ENCODE data around the gene C7orf25. TPM values are rescaled to one million over a fixed set of nuclear protein-coding genes. Genes with fewer than 3 reads are reported as not detected.

C7orf25 gene
- total RNA-seq, 3 donors from 2014 or later (not counting 1 experiment from before 2014, with no cell fraction given): 3.9 to 5.2 (median 5.1) TPM

DNA sequence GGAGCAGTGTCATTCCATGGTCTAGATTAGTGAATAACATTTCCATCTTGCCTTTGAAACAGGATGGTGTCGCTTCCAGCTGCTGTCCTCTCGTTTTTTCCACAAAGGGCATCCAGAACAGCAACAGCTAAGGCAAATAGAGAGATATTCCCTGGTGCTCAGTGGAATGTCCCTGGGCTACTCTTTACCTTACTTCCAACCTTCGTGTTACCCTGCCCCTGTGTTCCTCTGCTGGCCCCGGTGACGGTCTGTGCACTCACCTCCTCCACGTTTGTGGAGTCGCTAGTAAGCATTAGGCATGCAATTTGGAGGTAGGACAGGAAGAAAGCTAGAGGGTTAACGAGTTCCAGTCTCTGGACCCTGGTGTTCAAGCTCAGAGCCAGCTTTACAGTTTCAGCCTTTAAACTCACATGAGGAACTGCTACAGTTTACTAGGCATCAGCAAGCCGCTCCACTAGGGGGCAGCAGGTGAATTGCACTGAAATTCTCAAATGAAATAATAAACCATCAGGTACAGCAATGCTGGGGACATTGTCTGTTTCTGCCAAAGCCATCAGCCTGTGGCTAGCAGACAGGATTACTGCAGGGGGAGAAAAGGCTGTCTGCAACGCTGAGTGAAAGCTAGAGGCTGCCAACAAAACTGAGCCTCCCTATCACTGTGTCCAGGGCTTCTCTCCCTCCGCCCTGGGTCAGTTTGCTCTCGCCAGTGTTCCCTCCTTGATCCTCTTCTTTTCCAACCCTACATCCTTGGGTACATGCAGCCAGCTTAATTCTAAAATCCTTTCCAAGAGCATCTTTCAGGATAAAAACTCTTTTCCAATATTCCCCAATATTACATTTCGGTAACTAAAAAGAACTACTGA is 29.3 kb upstream of the C7orf25 start:
- Mint-ChIP-seq H3K27me3 (ENCODE audit: low read depth in 2 of 2) (no peaks in the 10 kb centered on the region), H3K36me3 (peaks cover 6% of the 10 kb centered on the region), H3K27ac (no peak overlapping the region), H3K9me3 (no peaks in the 10 kb centered on the region), H3K4me3 (no peak overlapping the region), H3K4me1 (no peaks in the 10 kb centered on the region)
- TF ChIP-seq, protein P1, sequence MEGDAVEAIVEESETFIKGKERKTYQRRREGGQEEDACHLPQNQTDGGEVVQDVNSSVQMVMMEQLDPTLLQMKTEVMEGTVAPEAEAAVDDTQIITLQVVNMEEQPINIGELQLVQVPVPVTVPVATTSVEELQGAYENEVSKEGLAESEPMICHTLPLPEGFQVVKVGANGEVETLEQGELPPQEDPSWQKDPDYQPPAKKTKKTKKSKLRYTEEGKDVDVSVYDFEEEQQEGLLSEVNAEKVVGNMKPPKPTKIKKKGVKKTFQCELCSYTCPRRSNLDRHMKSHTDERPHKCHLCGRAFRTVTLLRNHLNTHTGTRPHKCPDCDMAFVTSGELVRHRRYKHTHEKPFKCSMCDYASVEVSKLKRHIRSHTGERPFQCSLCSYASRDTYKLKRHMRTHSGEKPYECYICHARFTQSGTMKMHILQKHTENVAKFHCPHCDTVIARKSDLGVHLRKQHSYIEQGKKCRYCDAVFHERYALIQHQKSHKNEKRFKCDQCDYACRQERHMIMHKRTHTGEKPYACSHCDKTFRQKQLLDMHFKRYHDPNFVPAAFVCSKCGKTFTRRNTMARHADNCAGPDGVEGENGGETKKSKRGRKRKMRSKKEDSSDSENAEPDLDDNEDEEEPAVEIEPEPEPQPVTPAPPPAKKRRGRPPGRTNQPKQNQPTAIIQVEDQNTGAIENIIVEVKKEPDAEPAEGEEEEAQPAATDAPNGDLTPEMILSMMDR (IDR thresholded peaks at IDR 0.05): peak; percentile 85
- no peaks in the 10 kb centered on the region for H3K27me3 ChIP-seq (ENCODE audit: control insufficient read depth, insufficient read depth, low read length)
- peak; percentile 42 to 80 for DNase-seq
- no peaks in the 10 kb centered on the region for H3K9me3 ChIP-seq (ENCODE audit: control insufficient read depth, insufficient read depth, low read length)
- intact Hi-C loops (cut with micrococcal nuclease): loop anchor here (1.0 to 2.0 kb wide), 2 partner anchors 780 to 898 kb away; no protein-coding TSS in a partner anchor
- H3K27ac ChIP-seq (ENCODE audit: low read length): no peak overlapping the region
- 68% methylated on average over 13 of the region's 13 CpGs for WGBS (ENCODE audit: insufficient coverage)
- peaks cover 20% of the 10 kb centered on the region for H3K36me3 ChIP-seq (ENCODE audit: control insufficient read depth, insufficient read depth, low read length)
- no peak overlapping the region for H3K4me3 ChIP-seq (ENCODE audit: low read length)
- peak; percentile 58 to 77 (median 74) for ATAC-seq
- H3K4me1 ChIP-seq (ENCODE audit: control insufficient read depth, insufficient read depth, low read length): no peaks in the 10 kb centered on the region

DNA sequence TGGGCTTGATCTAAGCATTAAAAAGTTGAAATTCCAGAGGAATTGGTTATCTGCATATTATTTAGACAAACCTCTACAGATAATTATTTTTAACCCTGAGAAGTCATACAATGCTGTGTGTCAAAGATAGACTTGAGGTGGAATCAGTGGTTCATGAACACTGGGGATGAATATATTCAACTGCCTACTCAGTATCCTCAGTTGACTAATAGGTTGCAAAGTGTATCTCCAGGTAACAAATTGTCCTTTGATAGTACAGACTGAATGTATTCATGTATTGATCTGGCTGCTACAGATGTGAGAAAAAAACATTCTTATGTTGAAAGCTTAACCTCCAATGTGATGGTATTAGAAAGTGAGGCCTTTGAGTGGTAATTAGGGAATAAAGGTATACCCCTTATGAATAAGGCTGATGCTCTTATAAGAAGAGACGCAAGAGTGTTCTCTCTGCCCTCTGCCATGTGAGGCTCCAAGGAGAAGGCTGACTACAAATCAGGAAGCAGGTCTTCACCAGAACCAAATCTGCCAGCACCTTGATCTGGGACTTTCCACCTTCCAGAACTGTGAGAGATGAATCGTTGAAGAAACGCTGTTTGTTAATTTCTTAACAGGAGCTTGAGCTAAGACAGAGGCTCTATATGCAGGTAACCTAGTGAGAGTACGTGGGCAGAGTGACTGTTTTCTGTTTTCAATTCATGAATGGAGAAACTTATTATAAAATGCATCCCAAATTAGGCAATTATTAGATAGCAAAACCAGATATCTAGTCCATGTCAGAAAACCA is 27.8 kb upstream of the C7orf25 start:
- Mint-ChIP-seq H3K36me3 (peaks cover 6% of the 10 kb centered on the region), H3K4me1 (no peaks in the 10 kb centered on the region), H3K4me3 (no peak overlapping the region), H3K27me3 (ENCODE audit: low read depth in 2 of 2) (no peaks in the 10 kb centered on the region), H3K9me3 (no peaks in the 10 kb centered on the region), H3K27ac (no peak overlapping the region)
- TF ChIP-seq, protein P1 (IDR thresholded peaks at IDR 0.05): no peak
- H3K4me3 ChIP-seq (ENCODE audit: low read length): no peak overlapping the region
- H3K9me3 ChIP-seq (ENCODE audit: control insufficient read depth, insufficient read depth, low read length): no peaks in the 10 kb centered on the region
- intact Hi-C loops (cut with micrococcal nuclease): loop anchor here (2.0 kb wide), 1 partner anchor 899 kb away; no protein-coding TSS in a partner anchor
- H3K27ac ChIP-seq (ENCODE audit: low read length): no peak overlapping the region
- DNase-seq: peak in 1 of 2 donors; percentile 17
- ATAC-seq: no peak
- no peaks in the 10 kb centered on the region for H3K27me3 ChIP-seq (ENCODE audit: control insufficient read depth, insufficient read depth, low read length)
- H3K4me1 ChIP-seq (ENCODE audit: control insufficient read depth, insufficient read depth, low read length): no peaks in the 10 kb centered on the region
- 84% methylated on average over 3 of the region's 4 CpGs for WGBS (ENCODE audit: insufficient coverage)
- peaks cover 33% of the 10 kb centered on the region for H3K36me3 ChIP-seq (ENCODE audit: control insufficient read depth, insufficient read depth, low read length)

GRCh38 chr7:42935861-42936260 is 24.0 kb upstream of the C7orf25 start:
- intact Hi-C loops (cut with micrococcal nuclease): no loop called here
- DNase-seq (no peak), ATAC-seq (no peak)
- H3K9me3 ChIP-seq (ENCODE audit: control insufficient read depth, insufficient read depth, low read length): no peaks in the 10 kb centered on the region
- no peaks in the 10 kb centered on the region for H3K9me3 Mint-ChIP-seq
- peaks cover 19 to 28% of the 10 kb centered on the region in 2 donors for H3K4me1 Mint-ChIP-seq
- WGBS (ENCODE audit: insufficient coverage): 100% methylated on average over 4 of the region's 5 CpGs
- no peak overlapping the region for H3K27ac Mint-ChIP-seq
- H3K27me3 ChIP-seq (ENCODE audit: control insufficient read depth, insufficient read depth, low read length): no peaks in the 10 kb centered on the region
- H3K4me3 Mint-ChIP-seq: no peak overlapping the region
- H3K36me3 Mint-ChIP-seq: peaks cover 12% of the 10 kb centered on the region
- no peak overlapping the region for H3K4me3 ChIP-seq (ENCODE audit: low read length)
- TF ChIP-seq, protein P1 (IDR thresholded peaks at IDR 0.05): no peak
- peaks cover 8% of the 10 kb centered on the region for H3K4me1 ChIP-seq (ENCODE audit: control insufficient read depth, insufficient read depth, low read length)
- peaks cover 33% of the 10 kb centered on the region for H3K36me3 ChIP-seq (ENCODE audit: control insufficient read depth, insufficient read depth, low read length)
- H3K27ac ChIP-seq (ENCODE audit: low read length): no peak overlapping the region
- H3K27me3 Mint-ChIP-seq (ENCODE audit: low read depth in 2 of 2): no peaks in the 10 kb centered on the region

All from natural killer cell (primary cell).